Endodermal cell (in vitro differentiated cells): ENCODE measurements around the gene CDK5RAP2. TPM values are rescaled to one million over a fixed set of nuclear protein-coding genes. Genes with fewer than 3 reads are reported as not detected.
A peak's percentile ranks its signal among the peaks of the same experiment; 100 is the strongest.

Experiments used
- DNase-seq: peaks from one replicate; pipeline ENCODE4 v3.0.0-alpha.2; 2017
- H3K27ac ChIP-seq: 2 replicates; pipeline ENCODE4 v1.5.1; 2013; ENCODE audit warnings: mild to moderate bottlenecking, low read depth, low read length, moderate library complexity
- H3K27me3 ChIP-seq: 2 replicates; pipeline ENCODE4 v1.6.1; 2013; ENCODE audit warnings: mild to moderate bottlenecking, low read length, moderate library complexity; ENCODE audit not compliant: insufficient read depth, control insufficient read depth, poor library complexity, severe bottlenecking
- H3K36me3 ChIP-seq: 2 replicates; pipeline ENCODE4 v1.7.0; 2013; ENCODE audit warnings: mild to moderate bottlenecking, low read length, moderate library complexity; ENCODE audit not compliant: control insufficient read depth, insufficient read depth
- H3K4me1 ChIP-seq: one replicate; pipeline ENCODE4 v1.7.0; 2013; ENCODE audit warnings: low read length; ENCODE audit not compliant: control insufficient read depth, insufficient read depth
- H3K4me3 ChIP-seq: 2 replicates; pipeline ENCODE4 v1.5.1; 2013; ENCODE audit warnings: mild to moderate bottlenecking, low read length, moderate library complexity
- H3K9ac ChIP-seq: 2 replicates; pipeline ENCODE4 v1.6.1; 2013; ENCODE audit warnings: mild to moderate bottlenecking, low read length, moderate library complexity; ENCODE audit not compliant: poor library complexity, severe bottlenecking; ENCODE audit errors: extremely low read depth
- H3K9me3 ChIP-seq: 2 replicates; pipeline ENCODE4 v1.6.1; 2013; ENCODE audit warnings: mild to moderate bottlenecking, low read length, moderate library complexity; ENCODE audit not compliant: control insufficient read depth
- H3K27ac Mint-ChIP-seq: 2 replicates; pipeline ENCODE4 v1.8.0; 2020; ENCODE audit warnings: mixed read lengths
- H3K27me3 Mint-ChIP-seq: 2 replicates; pipeline ENCODE4 v1.8.0; 2021; ENCODE audit warnings: mild to moderate bottlenecking, mixed read lengths; ENCODE audit not compliant: insufficient read depth
- H3K36me3 Mint-ChIP-seq: 2 replicates; pipeline ENCODE4 v1.8.0; 2020; ENCODE audit warnings: low read depth, mixed read lengths
- H3K4me1 Mint-ChIP-seq: 2 replicates; pipeline ENCODE4 v1.8.0; 2020; ENCODE audit warnings: mixed read lengths
- H3K4me3 Mint-ChIP-seq: 2 replicates; pipeline ENCODE4 v1.8.0; 2020; ENCODE audit warnings: mild to moderate bottlenecking, moderate library complexity, mixed read lengths
- H3K9me3 Mint-ChIP-seq: 2 replicates; pipeline ENCODE4 v1.8.0; 2020; ENCODE audit warnings: mild to moderate bottlenecking, mixed read lengths
- CTCF ChIP-seq: fragments of 200-600 bp; sonication (generic); conservative IDR thresholded peaks from 2 replicates; pipeline ENCODE4 v1.5.0; 2021; ENCODE audit warnings: antibody characterized with exemption, mild to moderate bottlenecking
- WGBS, 2 experiments: methylation state at CpG; one replicate each; pipeline versions ENCODE4 v1.1.5 to v1.1.7; 2013; ENCODE audit warnings: missing lambda C conversion rate in 2 of 2, mixed read lengths in 1 of 2; ENCODE audit not compliant: insufficient coverage in 1 of 2, insufficient read length in 1 of 2; 5-methylcytosine and 5-hydroxymethylcytosine counted together
- total RNA-seq, 2 donors: library from RNA; stranded (reverse); fragmentation: NEBNext Ultra II Directional in 1 of 2; extraction: Animal tissue kit (Norgen Biotek cat#: 25700) in 1 of 2; gene quantifications; 2 replicates in 1 of 2; 3 replicates in 1 of 2; pipeline ENCODE4 v1.2.1, GENCODE V29; 2021

Gene CDK5RAP2
- total RNA-seq, 2 donors from 2014 or later = 68.2 to 92.0 TPM

GRCh38 chr9:120622790-120623189 is 42.8 kb upstream of the CDK5RAP2 start:
- H3K4me3 ChIP-seq = no peak overlapping the region
- Mint-ChIP-seq H3K27ac (no peak overlapping the region), H3K4me1 (peaks cover 3% of the 10 kb centered on the region), H3K36me3 (no peaks in the 10 kb centered on the region), H3K9me3 (no peaks in the 10 kb centered on the region), H3K4me3 (no peak overlapping the region), H3K27me3 (no peaks in the 10 kb centered on the region)
- no peaks in the 10 kb centered on the region for H3K9me3 ChIP-seq
- H3K4me1 ChIP-seq = no peaks in the 10 kb centered on the region
- H3K27me3 ChIP-seq = no peaks in the 10 kb centered on the region
- H3K36me3 ChIP-seq = no peaks in the 10 kb centered on the region
- H3K27ac ChIP-seq = no peak overlapping the region
- no peak for DNase-seq
- TF ChIP-seq CTCF = no peak
- no peak overlapping the region for H3K9ac ChIP-seq

- Mint-ChIP-seq H3K27me3 (no peaks in the 10 kb centered on the region), H3K9me3 (no peaks in the 10 kb centered on the region), H3K4me1 (peaks cover 3% of the 10 kb centered on the region), H3K27ac (no peak overlapping the region), H3K4me3 (no peak overlapping the region), H3K36me3 (no peaks in the 10 kb centered on the region)
- Histone ChIP-seq H3K36me3 (no peaks in the 10 kb centered on the region), H3K4me1 (no peaks in the 10 kb centered on the region), H3K27me3 (no peaks in the 10 kb centered on the region), H3K27ac (no peak overlapping the region), H3K9me3 (no peaks in the 10 kb centered on the region), H3K4me3 (no peak overlapping the region), H3K9ac (no peak overlapping the region)
- no peak for DNase-seq
- 92% methylated on average over 1 of the region's 1 CpG; no CpG with 5 or more reads in 1 of the 2 experiments for WGBS, 2 experiments
- no peak for TF ChIP-seq CTCF
Measured at GRCh38 chr9:120621941-120622340, 42.0 kb upstream of the CDK5RAP2 start.

GRCh38 chr9:120619751-120620655 is 40.0 kb upstream of the CDK5RAP2 start:
- H3K36me3 Mint-ChIP-seq = no peaks in the 10 kb centered on the region
- peaks cover 3% of the 10 kb centered on the region for H3K4me1 Mint-ChIP-seq
- no peak overlapping the region for H3K4me3 Mint-ChIP-seq
- Histone ChIP-seq H3K4me3 (no peak overlapping the region), H3K9me3 (no peaks in the 10 kb centered on the region), H3K9ac (no peak overlapping the region), H3K4me1 (no peaks in the 10 kb centered on the region), H3K27ac (no peak overlapping the region), H3K27me3 (no peaks in the 10 kb centered on the region), H3K36me3 (no peaks in the 10 kb centered on the region)
- no peaks in the 10 kb centered on the region for H3K9me3 Mint-ChIP-seq
- H3K27ac Mint-ChIP-seq = no peak overlapping the region
- no peaks in the 10 kb centered on the region for H3K27me3 Mint-ChIP-seq
- TF ChIP-seq CTCF = peak; percentile 95
- WGBS, 2 experiments = 62 to 63% methylated on average over 6 of the region's 8 CpGs
- peak; percentile 80 for DNase-seq
